Liver (tissue), 3 donors: ENCODE measurements around the gene GRID1.

Experiments
- ATF3 ChIP-seq: IDR thresholded peaks from 2 replicates; pipeline ENCODE4 v1.6.1; 2016; ENCODE audit warnings: antibody characterized with exemption
- CTCF ChIP-seq: fragments of 150-350 bp; IDR thresholded peaks from 2 replicates; pipeline ENCODE4 v1.5.1; 2017; ENCODE audit warnings: improper control_type of control experiment, low read depth, low read length; ENCODE audit not compliant: missing input control
- FOXA1 ChIP-seq: IDR thresholded peaks from 2 replicates; pipeline ENCODE4 v1.6.1; 2016; ENCODE audit warnings: antibody characterized with exemption
- GABPA ChIP-seq, 2 donors: IDR thresholded peaks in 1 of 2; conservative IDR thresholded peaks in 1 of 2; 2 replicates each; pipeline ENCODE4 v1.6.1; 2016; ENCODE audit warnings: antibody characterized with exemption in 2 of 2, mild to moderate bottlenecking in 1 of 2, moderate library complexity in 1 of 2
- JUND ChIP-seq, 2 donors: IDR thresholded peaks; 2 replicates each; pipeline ENCODE4 v1.6.1; 2016; ENCODE audit warnings: antibody characterized with exemption in 2 of 2
- MAX ChIP-seq: IDR thresholded peaks from 2 replicates; pipeline ENCODE4 v1.6.1; 2016; ENCODE audit warnings: antibody characterized with exemption
- RAD21 ChIP-seq, 2 donors: IDR thresholded peaks; 2 replicates each; pipeline ENCODE4 v1.6.1; 2016; ENCODE audit warnings: antibody characterized with exemption in 2 of 2, mild to moderate bottlenecking in 2 of 2
- REST ChIP-seq: IDR thresholded peaks from 2 replicates; pipeline ENCODE4 v1.6.1; 2016; ENCODE audit warnings: antibody characterized with exemption, mild to moderate bottlenecking
- SP1 ChIP-seq: IDR thresholded peaks from 2 replicates; pipeline ENCODE4 v1.6.1; 2018; ENCODE audit warnings: antibody characterized with exemption, mild to moderate bottlenecking
- TAF1 ChIP-seq: conservative IDR thresholded peaks from 2 replicates; pipeline ENCODE4 v1.6.1; 2016; ENCODE audit warnings: antibody characterized with exemption, mild to moderate bottlenecking
- YY1 ChIP-seq: IDR thresholded peaks from 2 replicates; pipeline ENCODE4 v1.6.1; 2016; ENCODE audit warnings: antibody characterized with exemption, mild to moderate bottlenecking
- ZBTB33 ChIP-seq: IDR thresholded peaks from 2 replicates; pipeline ENCODE4 v1.6.1; 2016; ENCODE audit warnings: antibody characterized with exemption
- donor health status: healthy.
- donor health status: healthy.

GRCh38 chr10:86376403-86376802 lies 9.8 kb upstream of the GRID1 start:
- TF ChIP-seq CTCF (no peak), YY1 (no peak), GABPA (IDR thresholded peaks at IDR 0.05 in 1 of 2, conservative IDR thresholded peaks at IDR 0.05 in 1 of 2) (no peak), TAF1 (no peak), JUND (IDR thresholded peaks at IDR 0.05) (no peak), ZBTB33 (no peak), ATF3 (no peak), REST (no peak), MAX (no peak), SP1 (no peak), FOXA1 (no peak), RAD21 (IDR thresholded peaks at IDR 0.05) (no peak)
